Endodermal cell (in vitro differentiated cells): ENCODE results near the gene NOP14. TPM values are rescaled to one million over a fixed set of nuclear protein-coding genes. Genes with fewer than 3 reads are reported as not detected.

Source experiments
- DNase-seq: peaks from one replicate; pipeline ENCODE4 v3.0.0-alpha.2; 2017
- H3K27ac ChIP-seq: 2 replicates; pipeline ENCODE4 v1.5.1; 2013; ENCODE audit warnings: mild to moderate bottlenecking, low read depth, low read length, moderate library complexity
- H3K27me3 ChIP-seq: 2 replicates; pipeline ENCODE4 v1.6.1; 2013; ENCODE audit warnings: mild to moderate bottlenecking, low read length, moderate library complexity; ENCODE audit not compliant: insufficient read depth, control insufficient read depth, poor library complexity, severe bottlenecking
- H3K36me3 ChIP-seq: 2 replicates; pipeline ENCODE4 v1.7.0; 2013; ENCODE audit warnings: mild to moderate bottlenecking, low read length, moderate library complexity; ENCODE audit not compliant: control insufficient read depth, insufficient read depth
- H3K4me1 ChIP-seq: one replicate; pipeline ENCODE4 v1.7.0; 2013; ENCODE audit warnings: low read length; ENCODE audit not compliant: control insufficient read depth, insufficient read depth
- H3K4me3 ChIP-seq: 2 replicates; pipeline ENCODE4 v1.5.1; 2013; ENCODE audit warnings: mild to moderate bottlenecking, low read length, moderate library complexity
- H3K9ac ChIP-seq: 2 replicates; pipeline ENCODE4 v1.6.1; 2013; ENCODE audit warnings: mild to moderate bottlenecking, low read length, moderate library complexity; ENCODE audit not compliant: poor library complexity, severe bottlenecking; ENCODE audit errors: extremely low read depth
- H3K9me3 ChIP-seq: 2 replicates; pipeline ENCODE4 v1.6.1; 2013; ENCODE audit warnings: mild to moderate bottlenecking, low read length, moderate library complexity; ENCODE audit not compliant: control insufficient read depth
- H3K27ac Mint-ChIP-seq: 2 replicates; pipeline ENCODE4 v1.8.0; 2020; ENCODE audit warnings: mixed read lengths
- H3K27me3 Mint-ChIP-seq: 2 replicates; pipeline ENCODE4 v1.8.0; 2021; ENCODE audit warnings: mild to moderate bottlenecking, mixed read lengths; ENCODE audit not compliant: insufficient read depth
- H3K36me3 Mint-ChIP-seq: 2 replicates; pipeline ENCODE4 v1.8.0; 2020; ENCODE audit warnings: low read depth, mixed read lengths
- H3K4me1 Mint-ChIP-seq: 2 replicates; pipeline ENCODE4 v1.8.0; 2020; ENCODE audit warnings: mixed read lengths
- H3K4me3 Mint-ChIP-seq: 2 replicates; pipeline ENCODE4 v1.8.0; 2020; ENCODE audit warnings: mild to moderate bottlenecking, moderate library complexity, mixed read lengths
- H3K9me3 Mint-ChIP-seq: 2 replicates; pipeline ENCODE4 v1.8.0; 2020; ENCODE audit warnings: mild to moderate bottlenecking, mixed read lengths
- CTCF ChIP-seq: fragments of 200-600 bp; sonication (generic); conservative IDR thresholded peaks from 2 replicates; pipeline ENCODE4 v1.5.0; 2021; ENCODE audit warnings: antibody characterized with exemption, mild to moderate bottlenecking
- WGBS, 2 experiments: methylation state at CpG; one replicate each; pipeline versions ENCODE4 v1.1.5 to v1.1.7; 2013; ENCODE audit warnings: missing lambda C conversion rate in 2 of 2, mixed read lengths in 1 of 2; ENCODE audit not compliant: insufficient coverage in 1 of 2, insufficient read length in 1 of 2; 5-methylcytosine and 5-hydroxymethylcytosine counted together
- total RNA-seq, 2 donors: library from RNA; stranded (reverse); fragmentation: NEBNext Ultra II Directional in 1 of 2; extraction: Animal tissue kit (Norgen Biotek cat#: 25700) in 1 of 2; gene quantifications; 2 replicates in 1 of 2; 3 replicates in 1 of 2; pipeline ENCODE4 v1.2.1, GENCODE V29; 2021

NOP14 gene
- total RNA-seq, 2 donors from 2014 or later, result 23.0 to 31.9 TPM

- Mint-ChIP-seq H3K4me3 (no peak overlapping the region), H3K9me3 (no peaks in the 10 kb centered on the region), H3K4me1 (peaks cover 8% of the 10 kb centered on the region), H3K36me3 (peaks cover 59% of the 10 kb centered on the region), H3K27ac (peak overlapping the region; percentile 66), H3K27me3 (no peaks in the 10 kb centered on the region)
- H3K27ac ChIP-seq, result no peak overlapping the region
- no peak for DNase-seq
- H3K36me3 ChIP-seq, result peaks cover 83% of the 10 kb centered on the region
- peaks cover 3% of the 10 kb centered on the region for H3K4me1 ChIP-seq
- 95 to 98% methylated on average over 12 of the region's 12 CpGs for WGBS, 2 experiments
- H3K4me3 ChIP-seq, result no peak overlapping the region
- no peak overlapping the region for H3K9ac ChIP-seq
- TF ChIP-seq CTCF, result no peak
- no peaks in the 10 kb centered on the region for H3K27me3 ChIP-seq
- no peaks in the 10 kb centered on the region for H3K9me3 ChIP-seq
Measured at GRCh38 chr4:2927696-2928075, 35.5 kb downstream of the NOP14 start.

GRCh38 chr4:2927016-2927695, 36.0 kb downstream of the NOP14 start:
- H3K36me3 ChIP-seq, result peaks cover 84% of the 10 kb centered on the region
- no peak overlapping the region for H3K9ac ChIP-seq
- no peaks in the 10 kb centered on the region for H3K9me3 ChIP-seq
- H3K4me3 ChIP-seq, result no peak overlapping the region
- no peaks in the 10 kb centered on the region for H3K27me3 Mint-ChIP-seq
- H3K27me3 ChIP-seq, result no peaks in the 10 kb centered on the region
- no peak for TF ChIP-seq CTCF
- H3K4me1 ChIP-seq, result peaks cover 7% of the 10 kb centered on the region
- H3K27ac Mint-ChIP-seq, result peak overlapping the region; percentile 66
- peaks cover 63% of the 10 kb centered on the region for H3K36me3 Mint-ChIP-seq
- no peaks in the 10 kb centered on the region for H3K9me3 Mint-ChIP-seq
- 94 to 96% methylated on average over 16 to 18 of the region's 18 CpGs for WGBS, 2 experiments
- peaks cover 13% of the 10 kb centered on the region for H3K4me1 Mint-ChIP-seq
- H3K4me3 Mint-ChIP-seq, result no peak overlapping the region
- DNase-seq, result no peak
- H3K27ac ChIP-seq, result no peak overlapping the region

- Histone ChIP-seq H3K36me3 (peaks cover 85% of the 10 kb centered on the region), H3K27me3 (no peaks in the 10 kb centered on the region), H3K9ac (no peak overlapping the region), H3K4me3 (no peak overlapping the region), H3K27ac (no peak overlapping the region), H3K4me1 (peaks cover 7% of the 10 kb centered on the region), H3K9me3 (no peaks in the 10 kb centered on the region)
- Mint-ChIP-seq H3K27ac (peak overlapping the region; percentile 44), H3K4me3 (no peak overlapping the region), H3K36me3 (peaks cover 70% of the 10 kb centered on the region), H3K27me3 (no peaks in the 10 kb centered on the region), H3K4me1 (peaks cover 22% of the 10 kb centered on the region), H3K9me3 (no peaks in the 10 kb centered on the region)
- peak; percentile 39 for DNase-seq
- WGBS, 2 experiments, result 89 to 94% methylated on average over 29 to 41 of the region's 41 CpGs
- no peak for TF ChIP-seq CTCF
Measured at GRCh38 chr4:2925931-2926860, 37.0 kb downstream of the NOP14 start.
